Immature natural killer cell (primary cell): ENCODE measurements around the gene SCUBE3. TPM values are rescaled to one million over a fixed set of nuclear protein-coding genes. Genes with fewer than 3 reads are reported as not detected.

Experiments used
- DNase-seq, 3 donors: peaks; one replicate each; pipeline ENCODE4 v3.0.0; 2022; ENCODE audit warnings: mixed read lengths in 1 of 3
- H3K27ac Mint-ChIP-seq, 6 donors: one replicate each; pipeline ENCODE4 v1.8.0; 2020; ENCODE audit warnings: mixed read lengths in 6 of 6, mild to moderate bottlenecking in 5 of 6, inconsistent platforms in 4 of 6, moderate library complexity in 3 of 6
- H3K27me3 Mint-ChIP-seq, 3 donors: one replicate each; pipeline ENCODE4 v1.8.0; 2020 to 2021; ENCODE audit warnings: low read depth in 3 of 3, mild to moderate bottlenecking in 3 of 3, mixed read lengths in 3 of 3, moderate library complexity in 3 of 3, inconsistent platforms in 1 of 3
- H3K36me3 Mint-ChIP-seq, 3 donors: one replicate each; pipeline ENCODE4 v1.8.0; 2020; ENCODE audit warnings: mixed read lengths in 3 of 3, inconsistent platforms in 2 of 3, mild to moderate bottlenecking in 2 of 3
- H3K4me1 Mint-ChIP-seq, 2 donors: one replicate each; pipeline ENCODE4 v1.8.0; 2020; ENCODE audit warnings: inconsistent platforms in 2 of 2, mild to moderate bottlenecking in 2 of 2, mixed read lengths in 2 of 2, moderate library complexity in 1 of 2
- H3K4me3 Mint-ChIP-seq, 5 donors: one replicate each; pipeline ENCODE4 v1.8.0; 2020; ENCODE audit warnings: mild to moderate bottlenecking in 5 of 5, mixed read lengths in 5 of 5, inconsistent platforms in 3 of 5, moderate library complexity in 3 of 5
- H3K9me3 Mint-ChIP-seq, 6 donors: one replicate each; pipeline ENCODE4 v1.8.0; 2020; ENCODE audit warnings: mild to moderate bottlenecking in 6 of 6, mixed read lengths in 6 of 6, inconsistent platforms in 4 of 6, moderate library complexity in 3 of 6
- polyA plus RNA-seq, 3 donors: library from polyadenylated mRNA; unstranded; fragments of 300-500 nt; fragmentation: Illumina TruSeq; gene quantifications; one replicate each; pipeline ENCODE4 v1.2.3, GENCODE V29; 2021

SCUBE3 gene
- polyA plus RNA-seq, 3 donors from 2014 or later = 0.02 to 0.29 TPM; not detected in 1

GRCh38 chr6:35185302-35185681, 28.5 kb upstream of the SCUBE3 start:
- DNase-seq = no peak
- Mint-ChIP-seq H3K4me1 (no peaks in the 10 kb centered on the region), H3K4me3 (peak overlapping the region in 1 of 5 donors; percentile 15), H3K36me3 (no peaks in the 10 kb centered on the region), H3K27me3 (peaks cover 0 to 5% (median 5%) of the 10 kb centered on the region in 3 donors), H3K9me3 (no peaks in the 10 kb centered on the region), H3K27ac (no peak overlapping the region)

GRCh38 chr6:35185971-35186370, 27.8 kb upstream of the SCUBE3 start:
- peaks cover 0 to 2% of the 10 kb centered on the region in 2 donors for H3K4me1 Mint-ChIP-seq

GRCh38 chr6:35186571-35186970, 27.2 kb upstream of the SCUBE3 start:
- Mint-ChIP-seq H3K27ac (no peak overlapping the region), H3K36me3 (no peaks in the 10 kb centered on the region), H3K9me3 (no peaks in the 10 kb centered on the region), H3K4me3 (no peak overlapping the region), H3K4me1 (peaks cover 5 to 8% of the 10 kb centered on the region in 2 donors), H3K27me3 (peaks cover 1 to 5% (median 4%) of the 10 kb centered on the region in 3 donors)
- no peak for DNase-seq

More at GRCh38 chr6:35185971-35186370, 27.8 kb upstream of the SCUBE3 start:
- no peak for DNase-seq
- H3K4me3 Mint-ChIP-seq = no peak overlapping the region
- H3K27ac Mint-ChIP-seq = no peak overlapping the region
- no peaks in the 10 kb centered on the region for H3K36me3 Mint-ChIP-seq
- no peaks in the 10 kb centered on the region for H3K9me3 Mint-ChIP-seq
- H3K27me3 Mint-ChIP-seq = peaks cover 0 to 5% (median 5%) of the 10 kb centered on the region in 3 donors

GRCh38 chr6:35188886-35189285, 24.9 kb upstream of the SCUBE3 start:
- H3K4me3 Mint-ChIP-seq = no peak overlapping the region
- no peaks in the 10 kb centered on the region for H3K36me3 Mint-ChIP-seq
- H3K9me3 Mint-ChIP-seq = no peaks in the 10 kb centered on the region
- no peak for DNase-seq
- H3K27me3 Mint-ChIP-seq = peaks cover 1 to 3% (median 3%) of the 10 kb centered on the region in 3 donors
- peaks cover 15 to 19% of the 10 kb centered on the region in 2 donors for H3K4me1 Mint-ChIP-seq
- H3K27ac Mint-ChIP-seq = peak overlapping the region in 2 of 6 donors; percentile 41 to 66

- H3K27me3 Mint-ChIP-seq = peaks cover 0 to 3% (median 1%) of the 10 kb centered on the region in 3 donors
- no peaks in the 10 kb centered on the region for H3K36me3 Mint-ChIP-seq
- peaks cover 17 to 19% of the 10 kb centered on the region in 2 donors for H3K4me1 Mint-ChIP-seq
- no peaks in the 10 kb centered on the region for H3K9me3 Mint-ChIP-seq
- no peak for DNase-seq
- H3K4me3 Mint-ChIP-seq = peak overlapping the region in 1 of 5 donors; percentile 79
- H3K27ac Mint-ChIP-seq = peak overlapping the region in 3 of 6 donors; percentile 79 to 95 (median 87)
Measured at GRCh38 chr6:35190306-35190705, 23.4 kb upstream of the SCUBE3 start.

- Mint-ChIP-seq H3K9me3 (no peaks in the 10 kb centered on the region), H3K36me3 (no peaks in the 10 kb centered on the region), H3K27me3 (peaks cover 0 to 3% (median 1%) of the 10 kb centered on the region in 3 donors), H3K4me3 (peak overlapping the region; percentile 16 to 80 (median 73)), H3K27ac (peak overlapping the region; percentile 79 to 95 (median 86)), H3K4me1 (peaks cover 17 to 19% of the 10 kb centered on the region in 2 donors)
- DNase-seq = peak; percentile 51 to 80 (median 62)
Measured at GRCh38 chr6:35191889-35192288, 21.9 kb upstream of the SCUBE3 start.

- DNase-seq = no peak
- H3K4me1 Mint-ChIP-seq = peaks cover 17 to 19% of the 10 kb centered on the region in 2 donors
- H3K36me3 Mint-ChIP-seq = no peaks in the 10 kb centered on the region
- H3K27me3 Mint-ChIP-seq = peaks cover 0 to 3% (median 1%) of the 10 kb centered on the region in 3 donors
- peak overlapping the region in 3 of 5 donors; percentile 73 to 80 (median 79) for H3K4me3 Mint-ChIP-seq
- H3K9me3 Mint-ChIP-seq = no peaks in the 10 kb centered on the region
- peak overlapping the region; percentile 33 to 95 (median 79) for H3K27ac Mint-ChIP-seq
Measured at GRCh38 chr6:35192301-35192860, 21.4 kb upstream of the SCUBE3 start.

GRCh38 chr6:35194390-35194789, 19.4 kb upstream of the SCUBE3 start:
- no peaks in the 10 kb centered on the region for H3K9me3 Mint-ChIP-seq
- H3K4me3 Mint-ChIP-seq = peak overlapping the region in 1 of 5 donors; percentile 79
- DNase-seq = no peak
- peak overlapping the region in 4 of 6 donors; percentile 50 to 95 (median 83) for H3K27ac Mint-ChIP-seq
- H3K4me1 Mint-ChIP-seq = peaks cover 17 to 19% of the 10 kb centered on the region in 2 donors
- no peaks in the 10 kb centered on the region for H3K36me3 Mint-ChIP-seq
- H3K27me3 Mint-ChIP-seq = peaks cover 1 to 5% (median 2%) of the 10 kb centered on the region in 3 donors

- DNase-seq = no peak
- Mint-ChIP-seq H3K4me3 (no peak overlapping the region), H3K9me3 (no peaks in the 10 kb centered on the region), H3K4me1 (peaks cover 17 to 19% of the 10 kb centered on the region in 2 donors), H3K36me3 (no peaks in the 10 kb centered on the region), H3K27me3 (peaks cover 1 to 6% (median 4%) of the 10 kb centered on the region in 3 donors), H3K27ac (peak overlapping the region in 2 of 6 donors; percentile 31 to 87)
Measured at GRCh38 chr6:35195120-35195780, 18.5 kb upstream of the SCUBE3 start.

- no peak overlapping the region for H3K4me3 Mint-ChIP-seq
- peaks cover 0 to 6% (median 5%) of the 10 kb centered on the region in 3 donors for H3K27me3 Mint-ChIP-seq
- no peaks in the 10 kb centered on the region for H3K9me3 Mint-ChIP-seq
- H3K27ac Mint-ChIP-seq = peak overlapping the region in 1 of 6 donors; percentile 75
- DNase-seq = no peak
- H3K4me1 Mint-ChIP-seq = peaks cover 8 to 10% of the 10 kb centered on the region in 2 donors
- H3K36me3 Mint-ChIP-seq = no peaks in the 10 kb centered on the region
Measured at GRCh38 chr6:35197196-35197595, 16.6 kb upstream of the SCUBE3 start.

- Mint-ChIP-seq H3K4me3 (no peak overlapping the region), H3K27ac (no peak overlapping the region), H3K9me3 (no peaks in the 10 kb centered on the region), H3K36me3 (no peaks in the 10 kb centered on the region), H3K27me3 (peaks cover 0 to 5% (median 3%) of the 10 kb centered on the region in 3 donors), H3K4me1 (no peaks in the 10 kb centered on the region)
- DNase-seq = no peak
Measured at GRCh38 chr6:35199866-35200265, 13.9 kb upstream of the SCUBE3 start.

- Mint-ChIP-seq H3K9me3 (no peaks in the 10 kb centered on the region), H3K36me3 (no peaks in the 10 kb centered on the region), H3K27me3 (peaks cover 2 to 5% (median 5%) of the 10 kb centered on the region in 3 donors), H3K4me1 (no peaks in the 10 kb centered on the region), H3K4me3 (no peak overlapping the region), H3K27ac (no peak overlapping the region)
- no peak for DNase-seq
Measured at GRCh38 chr6:35202066-35202546, 11.7 kb upstream of the SCUBE3 start.

GRCh38 chr6:35203152-35203670, 10.5 kb upstream of the SCUBE3 start:
- Mint-ChIP-seq H3K4me3 (no peak overlapping the region), H3K27ac (no peak overlapping the region), H3K9me3 (no peaks in the 10 kb centered on the region), H3K36me3 (no peaks in the 10 kb centered on the region), H3K4me1 (no peaks in the 10 kb centered on the region), H3K27me3 (peaks cover 5 to 7% (median 5%) of the 10 kb centered on the region in 3 donors)
- no peak for DNase-seq

GRCh38 chr6:35203680-35204079, 10.1 kb upstream of the SCUBE3 start:
- no peaks in the 10 kb centered on the region for H3K9me3 Mint-ChIP-seq
- no peaks in the 10 kb centered on the region for H3K36me3 Mint-ChIP-seq
- H3K4me3 Mint-ChIP-seq = no peak overlapping the region
- no peak for DNase-seq
- no peak overlapping the region for H3K27ac Mint-ChIP-seq
- H3K27me3 Mint-ChIP-seq = peaks cover 5 to 7% (median 7%) of the 10 kb centered on the region in 3 donors
- no peaks in the 10 kb centered on the region for H3K4me1 Mint-ChIP-seq
